Astrocyte (in vitro differentiated cells and primary cell): ENCODE measurements around the gene AZIN2.

Experiments
- EZH2 ChIP-seq: IDR thresholded peaks from 2 replicates; pipeline ENCODE4 v1.6.1; 2012; ENCODE audit warnings: mild to moderate bottlenecking, low read length, inconsistent platforms; ENCODE audit not compliant: insufficient read depth
- TF ChIP-seq, protein P1 (sequence below): IDR thresholded peaks from 2 replicates; pipeline ENCODE4 v1.5.1; 2011; ENCODE audit warnings: low read depth, mild to moderate bottlenecking, inconsistent platforms, low read length, moderate library complexity; ENCODE audit not compliant: insufficient read depth

DNA sequence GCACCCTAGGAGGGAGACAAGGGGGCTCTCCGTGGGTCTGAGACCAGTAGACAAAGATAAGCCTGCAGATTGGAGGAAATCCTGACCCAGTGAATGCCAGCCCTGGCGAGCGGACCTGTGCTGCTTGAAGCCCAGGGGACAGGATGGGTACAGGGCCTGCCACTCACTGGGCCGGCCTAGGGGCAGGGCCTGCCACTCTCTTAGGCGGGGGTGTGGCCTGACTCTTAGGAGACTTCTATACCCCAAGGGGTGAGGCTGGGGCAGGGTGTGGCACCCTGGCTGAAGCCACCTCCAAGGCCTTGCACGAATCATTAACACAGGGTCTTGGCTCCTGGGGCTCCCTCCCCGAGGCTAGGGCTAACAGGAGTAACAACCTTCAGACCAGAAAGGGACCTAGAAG, 70.2 kb downstream of the AZIN2 start:
- TF ChIP-seq, protein P1, sequence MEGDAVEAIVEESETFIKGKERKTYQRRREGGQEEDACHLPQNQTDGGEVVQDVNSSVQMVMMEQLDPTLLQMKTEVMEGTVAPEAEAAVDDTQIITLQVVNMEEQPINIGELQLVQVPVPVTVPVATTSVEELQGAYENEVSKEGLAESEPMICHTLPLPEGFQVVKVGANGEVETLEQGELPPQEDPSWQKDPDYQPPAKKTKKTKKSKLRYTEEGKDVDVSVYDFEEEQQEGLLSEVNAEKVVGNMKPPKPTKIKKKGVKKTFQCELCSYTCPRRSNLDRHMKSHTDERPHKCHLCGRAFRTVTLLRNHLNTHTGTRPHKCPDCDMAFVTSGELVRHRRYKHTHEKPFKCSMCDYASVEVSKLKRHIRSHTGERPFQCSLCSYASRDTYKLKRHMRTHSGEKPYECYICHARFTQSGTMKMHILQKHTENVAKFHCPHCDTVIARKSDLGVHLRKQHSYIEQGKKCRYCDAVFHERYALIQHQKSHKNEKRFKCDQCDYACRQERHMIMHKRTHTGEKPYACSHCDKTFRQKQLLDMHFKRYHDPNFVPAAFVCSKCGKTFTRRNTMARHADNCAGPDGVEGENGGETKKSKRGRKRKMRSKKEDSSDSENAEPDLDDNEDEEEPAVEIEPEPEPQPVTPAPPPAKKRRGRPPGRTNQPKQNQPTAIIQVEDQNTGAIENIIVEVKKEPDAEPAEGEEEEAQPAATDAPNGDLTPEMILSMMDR, result no peak
- no peak for TF ChIP-seq EZH2
